Measurements from ENCODE around the gene GMDS. TPM values are rescaled to one million over a fixed set of nuclear protein-coding genes. Genes with fewer than 3 reads are reported as not detected.
A peak's percentile ranks its signal among the peaks of the same experiment; 100 is the strongest.

GMDS gene
- total RNA-seq, 1 donor from 2014 or later: 7.2 TPM

DNA sequence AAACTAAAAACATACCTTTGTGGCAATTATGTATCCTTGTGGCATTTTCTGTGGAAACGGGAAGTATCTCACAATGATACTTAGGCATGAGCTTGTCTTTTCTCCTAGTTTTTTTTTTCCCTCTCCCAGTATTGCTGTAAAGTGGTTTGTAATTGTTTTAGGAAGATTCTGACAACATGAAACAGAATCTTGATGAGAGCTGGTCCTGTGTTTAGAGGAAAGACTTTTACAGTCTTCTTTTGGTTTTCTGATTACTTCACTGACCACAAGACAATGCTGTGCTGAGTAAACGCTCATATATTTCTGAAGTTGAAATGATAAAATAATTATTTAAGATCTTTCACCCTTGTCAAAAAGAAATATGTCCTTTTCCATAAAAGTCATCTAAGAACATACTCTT lies 434.5 kb downstream of the GMDS start:
- H3K9me3 ChIP-seq (replicated peaks): no peaks in the 10 kb centered on the region
- no peak overlapping the region for H3K4me3 ChIP-seq
- no peaks in the 10 kb centered on the region for H3K4me1 ChIP-seq
- intact Hi-C loops (cut with micrococcal nuclease): no loop called here
- H3K27ac ChIP-seq (replicated peaks): no peak overlapping the region
- H3K27me3 ChIP-seq (ENCODE audit: low read depth): no peaks in the 10 kb centered on the region
- TF ChIP-seq, protein P1, sequence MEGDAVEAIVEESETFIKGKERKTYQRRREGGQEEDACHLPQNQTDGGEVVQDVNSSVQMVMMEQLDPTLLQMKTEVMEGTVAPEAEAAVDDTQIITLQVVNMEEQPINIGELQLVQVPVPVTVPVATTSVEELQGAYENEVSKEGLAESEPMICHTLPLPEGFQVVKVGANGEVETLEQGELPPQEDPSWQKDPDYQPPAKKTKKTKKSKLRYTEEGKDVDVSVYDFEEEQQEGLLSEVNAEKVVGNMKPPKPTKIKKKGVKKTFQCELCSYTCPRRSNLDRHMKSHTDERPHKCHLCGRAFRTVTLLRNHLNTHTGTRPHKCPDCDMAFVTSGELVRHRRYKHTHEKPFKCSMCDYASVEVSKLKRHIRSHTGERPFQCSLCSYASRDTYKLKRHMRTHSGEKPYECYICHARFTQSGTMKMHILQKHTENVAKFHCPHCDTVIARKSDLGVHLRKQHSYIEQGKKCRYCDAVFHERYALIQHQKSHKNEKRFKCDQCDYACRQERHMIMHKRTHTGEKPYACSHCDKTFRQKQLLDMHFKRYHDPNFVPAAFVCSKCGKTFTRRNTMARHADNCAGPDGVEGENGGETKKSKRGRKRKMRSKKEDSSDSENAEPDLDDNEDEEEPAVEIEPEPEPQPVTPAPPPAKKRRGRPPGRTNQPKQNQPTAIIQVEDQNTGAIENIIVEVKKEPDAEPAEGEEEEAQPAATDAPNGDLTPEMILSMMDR (IDR thresholded peaks at IDR 0.05; ENCODE audit: borderline replicate concordance): no peak
- H3K36me3 ChIP-seq: no peaks in the 10 kb centered on the region
- no peak for DNase-seq

DNA sequence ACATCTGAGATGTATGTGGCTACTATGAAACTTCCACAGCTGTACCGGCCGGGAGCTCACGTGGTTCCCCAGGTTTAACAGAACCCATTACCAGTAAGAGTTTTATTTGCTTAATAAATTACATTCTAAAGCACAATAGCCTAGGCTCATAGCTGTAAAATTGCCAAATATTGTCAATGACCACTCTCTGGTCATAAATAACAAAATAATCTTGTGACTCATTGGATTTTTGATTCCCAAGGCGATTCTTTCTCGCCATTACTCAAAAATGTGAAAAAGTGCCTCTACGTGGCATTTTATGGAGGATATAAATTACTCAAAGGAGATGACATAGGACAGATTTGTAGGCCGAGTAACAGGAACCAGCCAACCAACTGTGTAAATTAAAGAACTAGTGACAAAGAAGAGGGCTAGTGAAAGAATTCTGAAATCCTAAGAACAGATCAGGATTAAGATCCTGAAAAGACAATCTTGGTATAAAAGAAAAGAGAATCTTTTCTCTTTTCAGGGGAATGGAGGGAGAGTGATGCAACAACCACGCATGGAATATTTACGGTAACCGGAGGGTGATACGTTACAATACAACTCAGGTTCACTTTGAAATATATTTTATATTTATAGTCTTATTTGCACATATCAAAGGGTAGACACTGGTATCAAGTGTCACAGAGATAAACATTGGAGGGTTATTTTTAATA lies 436.0 kb downstream of the GMDS start:
- DNase-seq: no peak

DNA sequence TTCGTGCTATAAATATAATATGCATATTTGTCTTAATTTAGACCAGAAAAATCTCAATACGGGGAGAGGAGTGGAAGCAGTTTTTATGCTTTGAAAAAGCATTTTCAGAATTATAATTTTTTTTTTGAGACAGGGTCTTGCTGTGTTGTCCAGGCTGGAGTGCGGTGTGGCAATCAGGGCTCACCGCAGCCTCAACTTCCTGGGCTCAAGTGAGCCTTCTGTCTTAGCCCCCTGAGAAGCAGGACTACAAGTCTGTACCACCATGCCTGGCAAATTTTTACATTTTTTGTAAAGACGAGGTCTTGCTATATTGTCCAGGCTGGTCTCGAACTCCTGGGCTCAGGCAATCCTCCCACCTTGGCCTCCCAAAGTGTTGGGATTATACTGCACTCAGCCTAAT lies 438.5 kb downstream of the GMDS start:
- Histone ChIP-seq H3K4me3 (no peak overlapping the region), H3K9me3 (replicated peaks) (no peaks in the 10 kb centered on the region), H3K27me3 (ENCODE audit: low read depth) (no peaks in the 10 kb centered on the region), H3K36me3 (no peaks in the 10 kb centered on the region), H3K4me1 (no peaks in the 10 kb centered on the region), H3K27ac (replicated peaks) (no peak overlapping the region)
- DNase-seq: no peak
- TF ChIP-seq, protein P1 (IDR thresholded peaks at IDR 0.05; ENCODE audit: borderline replicate concordance): no peak
- intact Hi-C loops (cut with micrococcal nuclease): no loop called here

More for the DNA sequence above, 436.0 kb downstream of the GMDS start:
- H3K27ac ChIP-seq (replicated peaks): no peak overlapping the region
- TF ChIP-seq, protein P1 (IDR thresholded peaks at IDR 0.05; ENCODE audit: borderline replicate concordance): no peak
- H3K36me3 ChIP-seq: no peaks in the 10 kb centered on the region
- H3K4me3 ChIP-seq: no peak overlapping the region
- intact Hi-C loops (cut with micrococcal nuclease): no loop called here
- no peaks in the 10 kb centered on the region for H3K27me3 ChIP-seq (ENCODE audit: low read depth)
- H3K4me1 ChIP-seq: no peaks in the 10 kb centered on the region
- no peaks in the 10 kb centered on the region for H3K9me3 ChIP-seq (replicated peaks)

DNA sequence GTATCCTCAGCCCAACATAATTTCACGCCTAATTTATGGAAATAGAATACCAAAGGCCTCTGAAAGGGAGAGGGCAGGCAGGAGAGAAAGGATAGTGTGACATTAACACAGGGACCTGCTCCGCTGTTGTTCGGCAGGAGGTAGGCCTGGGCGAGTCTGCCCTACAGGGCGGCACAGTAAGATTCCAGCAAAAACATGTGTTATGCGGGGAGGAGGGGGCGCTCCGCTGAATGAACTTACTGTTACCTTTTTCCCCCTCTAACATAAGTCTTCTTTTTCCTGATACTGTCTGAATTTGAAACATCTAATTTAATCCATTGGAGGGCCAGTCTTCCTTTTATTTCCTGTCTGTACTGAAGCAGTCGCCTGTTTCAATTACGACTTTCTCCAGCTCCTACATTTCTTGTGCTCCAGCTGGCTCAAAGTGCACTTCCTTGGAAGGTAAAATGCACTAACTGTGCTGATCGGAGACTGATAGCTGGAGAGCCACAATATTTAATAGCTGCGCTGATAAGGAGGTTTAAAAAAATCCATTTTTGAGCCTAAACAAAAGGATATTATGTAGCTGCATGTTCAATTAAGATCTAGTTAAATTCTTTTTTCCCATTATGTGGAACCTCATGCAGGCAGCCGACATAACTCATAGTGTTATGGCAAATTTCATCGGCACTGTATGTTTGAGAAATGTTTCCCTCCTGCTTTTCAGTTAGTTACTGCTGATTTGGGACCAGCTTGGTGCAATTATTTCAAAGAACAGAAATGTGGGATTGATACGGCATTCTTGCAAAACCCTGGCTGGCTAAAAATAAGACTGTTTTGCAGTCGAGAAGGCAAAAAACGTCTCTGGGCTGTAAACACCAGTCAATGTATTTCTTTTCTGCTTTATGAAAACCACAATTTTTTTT lies 442.7 kb downstream of the GMDS start:
- Histone ChIP-seq H3K4me1 (peaks cover 4% of the 10 kb centered on the region), H3K27me3 (ENCODE audit: low read depth) (no peaks in the 10 kb centered on the region), H3K27ac (replicated peaks) (peak overlapping the region; percentile 4), H3K36me3 (no peaks in the 10 kb centered on the region), H3K9me3 (replicated peaks) (no peaks in the 10 kb centered on the region), H3K4me3 (no peak overlapping the region)
- intact Hi-C loops (cut with micrococcal nuclease): no loop called here
- TF ChIP-seq, protein P1 (IDR thresholded peaks at IDR 0.05; ENCODE audit: borderline replicate concordance): no peak
- no peak for DNase-seq

DNA sequence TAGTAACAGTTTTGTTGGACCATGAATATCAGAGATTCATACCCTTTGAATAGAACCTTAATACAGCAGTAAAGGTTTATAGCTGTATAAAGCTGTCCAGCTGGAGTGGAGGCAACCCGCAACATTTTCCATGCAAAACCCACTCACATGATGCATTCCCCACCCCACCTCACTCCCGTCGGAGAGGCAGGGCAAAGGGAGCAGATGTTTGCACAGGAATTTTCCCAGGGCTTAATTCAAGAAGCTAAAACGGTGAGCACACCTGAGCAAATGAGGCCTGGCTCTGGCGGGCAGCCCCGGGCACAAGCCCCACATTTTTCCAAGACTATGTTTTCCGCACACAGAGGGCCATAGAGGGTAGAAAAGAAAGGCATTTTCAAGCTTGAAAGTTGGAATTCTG lies 444.0 kb downstream of the GMDS start:
- DNase-seq: no peak
- no peaks in the 10 kb centered on the region for H3K9me3 ChIP-seq (replicated peaks)
- H3K36me3 ChIP-seq: no peaks in the 10 kb centered on the region
- H3K4me3 ChIP-seq: no peak overlapping the region
- intact Hi-C loops (cut with micrococcal nuclease): no loop called here
- H3K27ac ChIP-seq (replicated peaks): no peak overlapping the region
- TF ChIP-seq, protein P1 (IDR thresholded peaks at IDR 0.05; ENCODE audit: borderline replicate concordance): no peak
- peaks cover 16% of the 10 kb centered on the region for H3K4me1 ChIP-seq
- no peaks in the 10 kb centered on the region for H3K27me3 ChIP-seq (ENCODE audit: low read depth)

Data from left ventricle myocardium inferior (tissue), 1 donor.